CD4-positive, alpha-beta T cell treated with Interleukin-2 at 100 ng/mL for 4 hours (primary cell): ENCODE measurements around the gene FGD4.

Experiments used
- DNase-seq: peaks from one replicate; pipeline ENCODE4 v3.0.0-alpha.2; 2020; ENCODE audit warnings: low spot score

The FGD4 gene

GRCh38 chr12:32679920-32680237, 280.5 kb downstream of the FGD4 start:
- DNase-seq, result no peak

- DNase-seq, result no peak
These were observed 281.4 kb downstream of the FGD4 start for GRCh38 chr12:32680787-32681186.

- DNase-seq, result no peak
These were observed 281.9 kb downstream of the FGD4 start for GRCh38 chr12:32681272-32681671.

- no peak for DNase-seq
These were observed 287.0 kb downstream of the FGD4 start for GRCh38 chr12:32686340-32686739.

- DNase-seq, result no peak
These were observed 289.4 kb downstream of the FGD4 start for GRCh38 chr12:32688786-32689185.

GRCh38 chr12:32690927-32691326, 291.6 kb downstream of the FGD4 start:
- no peak for DNase-seq

- DNase-seq, result no peak
These were observed 293.0 kb downstream of the FGD4 start for GRCh38 chr12:32692358-32692757.

GRCh38 chr12:32693036-32693435, 293.7 kb downstream of the FGD4 start:
- no peak for DNase-seq
